ENCODE data around the gene ISM1. TPM values are rescaled to one million over a fixed set of nuclear protein-coding genes. Genes with fewer than 3 reads are reported as not detected.

ISM1 gene
- total RNA-seq, 1 donor from 2014 or later = 0.98 TPM

DNA sequence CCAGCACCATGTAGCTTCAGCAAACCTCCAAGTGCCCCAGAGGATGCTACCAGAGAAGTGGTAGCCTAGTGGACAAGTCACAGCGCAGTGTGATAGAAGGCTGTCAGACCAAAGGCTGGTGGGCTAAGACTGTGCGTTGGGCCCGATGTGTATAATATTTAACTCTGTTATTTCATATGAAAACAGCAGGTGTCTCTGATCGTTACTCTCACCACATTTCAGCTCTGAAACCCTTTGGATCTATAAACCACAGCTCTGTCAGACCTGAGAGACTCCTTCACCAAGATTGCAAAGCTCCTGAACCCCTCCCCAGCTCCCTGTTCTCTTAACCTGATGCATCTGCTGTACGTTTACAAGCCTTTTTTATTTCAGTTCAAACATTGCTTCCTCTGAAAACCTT, 43.8 kb downstream of the ISM1 start:
- Mint-ChIP-seq H3K36me3 (ENCODE audit: low read depth, unreplicated experiment) (no peaks in the 10 kb centered on the region), H3K4me3 (ENCODE audit: unreplicated experiment) (no peak overlapping the region), H3K4me1 (ENCODE audit: low read depth, unreplicated experiment) (peaks cover 3% of the 10 kb centered on the region), H3K9me3 (ENCODE audit: unreplicated experiment) (peaks cover 2% of the 10 kb centered on the region), H3K27me3 (ENCODE audit: low read depth, unreplicated experiment) (peaks cover 23% of the 10 kb centered on the region), H3K27ac (ENCODE audit: unreplicated experiment) (no peak overlapping the region)
- Histone ChIP-seq H3K9ac (ENCODE audit: low read length) (no peak overlapping the region), H3K9me3 (ENCODE audit: insufficient read depth, low read depth, low read length) (peaks cover under 1% of the 10 kb centered on the region), H3K4me2 (ENCODE audit: low read length) (no peak overlapping the region), H3K79me2 (ENCODE audit: insufficient read depth, low read length) (no peaks in the 10 kb centered on the region), H3K36me3 (ENCODE audit: insufficient read depth, low read length) (no peaks in the 10 kb centered on the region), H3K27ac (ENCODE audit: low read depth, low read length) (no peak overlapping the region), H3K4me3 (ENCODE audit: insufficient read depth, low read depth, low read length) (no peak overlapping the region), H4K20me1 (ENCODE audit: insufficient read depth, low read length) (no peaks in the 10 kb centered on the region), H2AFZ (ENCODE audit: low read depth, low read length) (no peak overlapping the region), H3K4me1 (ENCODE audit: insufficient read depth, low read length) (no peaks in the 10 kb centered on the region), H3K27me3 (ENCODE audit: insufficient read depth, low read length) (peaks cover 3% of the 10 kb centered on the region)
- FAIRE-seq = no peak
- DNase-seq (ENCODE audit: low read depth) = no peak
- TF ChIP-seq EZH2 (IDR thresholded peaks at IDR 0.05; ENCODE audit: insufficient read depth, low read length) = no peak
- TF ChIP-seq, protein P1, sequence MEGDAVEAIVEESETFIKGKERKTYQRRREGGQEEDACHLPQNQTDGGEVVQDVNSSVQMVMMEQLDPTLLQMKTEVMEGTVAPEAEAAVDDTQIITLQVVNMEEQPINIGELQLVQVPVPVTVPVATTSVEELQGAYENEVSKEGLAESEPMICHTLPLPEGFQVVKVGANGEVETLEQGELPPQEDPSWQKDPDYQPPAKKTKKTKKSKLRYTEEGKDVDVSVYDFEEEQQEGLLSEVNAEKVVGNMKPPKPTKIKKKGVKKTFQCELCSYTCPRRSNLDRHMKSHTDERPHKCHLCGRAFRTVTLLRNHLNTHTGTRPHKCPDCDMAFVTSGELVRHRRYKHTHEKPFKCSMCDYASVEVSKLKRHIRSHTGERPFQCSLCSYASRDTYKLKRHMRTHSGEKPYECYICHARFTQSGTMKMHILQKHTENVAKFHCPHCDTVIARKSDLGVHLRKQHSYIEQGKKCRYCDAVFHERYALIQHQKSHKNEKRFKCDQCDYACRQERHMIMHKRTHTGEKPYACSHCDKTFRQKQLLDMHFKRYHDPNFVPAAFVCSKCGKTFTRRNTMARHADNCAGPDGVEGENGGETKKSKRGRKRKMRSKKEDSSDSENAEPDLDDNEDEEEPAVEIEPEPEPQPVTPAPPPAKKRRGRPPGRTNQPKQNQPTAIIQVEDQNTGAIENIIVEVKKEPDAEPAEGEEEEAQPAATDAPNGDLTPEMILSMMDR (IDR thresholded peaks at IDR 0.05; ENCODE audit: insufficient read depth, low read depth, low read length) = no peak

DNA sequence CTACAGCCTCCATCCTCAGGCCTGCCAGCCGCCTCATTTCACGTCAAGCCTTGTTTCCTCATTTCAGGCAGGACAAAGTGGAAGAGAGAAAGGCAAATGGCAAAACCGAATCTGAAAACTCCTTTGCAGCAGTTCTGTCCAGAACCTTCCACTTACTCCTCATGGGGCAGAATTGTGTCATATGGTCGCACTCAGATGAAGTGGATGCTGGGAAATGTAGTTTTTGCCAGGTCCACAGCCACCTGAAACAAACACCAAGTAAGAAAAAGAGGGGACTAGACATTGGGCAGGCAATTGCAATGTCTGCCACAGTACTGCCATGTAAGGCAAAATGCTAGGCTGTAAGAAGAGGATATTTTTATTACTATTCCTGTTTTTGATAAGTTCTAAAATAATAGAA, 44.9 kb downstream of the ISM1 start:
- Histone ChIP-seq H3K4me2 (ENCODE audit: low read length) (no peak overlapping the region), H3K27me3 (ENCODE audit: insufficient read depth, low read length) (no peaks in the 10 kb centered on the region), H4K20me1 (ENCODE audit: insufficient read depth, low read length) (no peaks in the 10 kb centered on the region), H2AFZ (ENCODE audit: low read depth, low read length) (no peak overlapping the region), H3K9me3 (ENCODE audit: insufficient read depth, low read depth, low read length) (no peaks in the 10 kb centered on the region), H3K36me3 (ENCODE audit: insufficient read depth, low read length) (no peaks in the 10 kb centered on the region), H3K4me3 (ENCODE audit: insufficient read depth, low read depth, low read length) (no peak overlapping the region), H3K79me2 (ENCODE audit: insufficient read depth, low read length) (no peaks in the 10 kb centered on the region), H3K27ac (ENCODE audit: low read depth, low read length) (no peak overlapping the region), H3K4me1 (ENCODE audit: insufficient read depth, low read length) (no peaks in the 10 kb centered on the region), H3K9ac (ENCODE audit: low read length) (no peak overlapping the region)
- TF ChIP-seq EZH2 (IDR thresholded peaks at IDR 0.05; ENCODE audit: insufficient read depth, low read length) = no peak
- peaks cover 2% of the 10 kb centered on the region for H3K9me3 Mint-ChIP-seq (ENCODE audit: unreplicated experiment)
- H3K27ac Mint-ChIP-seq (ENCODE audit: unreplicated experiment) = no peak overlapping the region
- H3K27me3 Mint-ChIP-seq (ENCODE audit: low read depth, unreplicated experiment) = peaks cover 25% of the 10 kb centered on the region
- H3K4me1 Mint-ChIP-seq (ENCODE audit: low read depth, unreplicated experiment) = peaks cover 3% of the 10 kb centered on the region
- no peak for DNase-seq (ENCODE audit: low read depth)
- H3K36me3 Mint-ChIP-seq (ENCODE audit: low read depth, unreplicated experiment) = no peaks in the 10 kb centered on the region
- FAIRE-seq = no peak
- H3K4me3 Mint-ChIP-seq (ENCODE audit: unreplicated experiment) = no peak overlapping the region

DNA sequence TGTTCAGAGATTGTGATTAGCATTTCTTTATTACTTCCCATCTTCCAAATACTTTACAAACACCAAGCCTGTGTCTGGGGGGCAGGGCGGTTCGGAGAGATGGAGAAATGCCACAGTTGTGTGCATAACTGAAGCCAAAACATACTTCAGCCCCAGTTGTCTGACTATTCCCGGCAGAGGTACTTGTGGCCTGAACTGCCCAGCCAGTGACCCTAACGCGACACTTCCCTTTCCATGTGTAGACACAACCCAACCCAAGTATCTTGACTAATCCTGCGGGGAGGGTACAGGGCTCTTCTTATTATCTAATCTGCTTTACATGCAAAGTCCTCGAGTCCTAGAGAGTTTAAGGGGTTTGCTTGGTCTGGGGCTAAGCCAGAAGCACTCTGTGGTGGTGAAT, 46.2 kb downstream of the ISM1 start:
- no peaks in the 10 kb centered on the region for H4K20me1 ChIP-seq (ENCODE audit: insufficient read depth, low read length)
- H3K27me3 ChIP-seq (ENCODE audit: insufficient read depth, low read length) = no peaks in the 10 kb centered on the region
- H3K4me3 Mint-ChIP-seq (ENCODE audit: unreplicated experiment) = no peak overlapping the region
- H3K27ac ChIP-seq (ENCODE audit: low read depth, low read length) = no peak overlapping the region
- peaks cover 2% of the 10 kb centered on the region for H3K9me3 Mint-ChIP-seq (ENCODE audit: unreplicated experiment)
- FAIRE-seq (no peak), DNase-seq (ENCODE audit: low read depth) (no peak)
- TF ChIP-seq EZH2 (IDR thresholded peaks at IDR 0.05; ENCODE audit: insufficient read depth, low read length) = no peak
- TF ChIP-seq, protein P1 (IDR thresholded peaks at IDR 0.05; ENCODE audit: insufficient read depth, low read depth, low read length) = no peak
- H3K4me1 ChIP-seq (ENCODE audit: insufficient read depth, low read length) = no peaks in the 10 kb centered on the region
- H3K4me1 Mint-ChIP-seq (ENCODE audit: low read depth, unreplicated experiment) = peaks cover 3% of the 10 kb centered on the region
- H3K9me3 ChIP-seq (ENCODE audit: insufficient read depth, low read depth, low read length) = no peaks in the 10 kb centered on the region
- no peaks in the 10 kb centered on the region for H3K36me3 Mint-ChIP-seq (ENCODE audit: low read depth, unreplicated experiment)
- no peak overlapping the region for H2AFZ ChIP-seq (ENCODE audit: low read depth, low read length)
- H3K79me2 ChIP-seq (ENCODE audit: insufficient read depth, low read length) = no peaks in the 10 kb centered on the region
- H3K27ac Mint-ChIP-seq (ENCODE audit: unreplicated experiment) = no peak overlapping the region
- no peak overlapping the region for H3K9ac ChIP-seq (ENCODE audit: low read length)
- H3K4me3 ChIP-seq (ENCODE audit: insufficient read depth, low read depth, low read length) = no peak overlapping the region
- no peaks in the 10 kb centered on the region for H3K36me3 ChIP-seq (ENCODE audit: insufficient read depth, low read length)
- peaks cover 25% of the 10 kb centered on the region for H3K27me3 Mint-ChIP-seq (ENCODE audit: low read depth, unreplicated experiment)
- H3K4me2 ChIP-seq (ENCODE audit: low read length) = no peak overlapping the region
